Lower leg skin (tissue), 3 donors: ENCODE measurements around the gene MYL6.

Source experiments
- POLR2A ChIP-seq, 2 donors: fragments of 450-650 bp; IDR thresholded peaks; one replicate each; pipeline ENCODE4 v1.6.1; 2016 to 2017; ENCODE audit warnings: antibody characterized with exemption in 2 of 2, mild to moderate bottlenecking in 1 of 2, moderate library complexity in 1 of 2
- TF ChIP-seq, protein P1 (sequence below), 3 donors: fragments of 450-650 bp; IDR thresholded peaks; one replicate each; pipeline ENCODE4 v1.5.1; 2016; ENCODE audit warnings: antibody characterized with exemption in 3 of 3, mild to moderate bottlenecking in 3 of 3, moderate library complexity in 2 of 3

DNA sequence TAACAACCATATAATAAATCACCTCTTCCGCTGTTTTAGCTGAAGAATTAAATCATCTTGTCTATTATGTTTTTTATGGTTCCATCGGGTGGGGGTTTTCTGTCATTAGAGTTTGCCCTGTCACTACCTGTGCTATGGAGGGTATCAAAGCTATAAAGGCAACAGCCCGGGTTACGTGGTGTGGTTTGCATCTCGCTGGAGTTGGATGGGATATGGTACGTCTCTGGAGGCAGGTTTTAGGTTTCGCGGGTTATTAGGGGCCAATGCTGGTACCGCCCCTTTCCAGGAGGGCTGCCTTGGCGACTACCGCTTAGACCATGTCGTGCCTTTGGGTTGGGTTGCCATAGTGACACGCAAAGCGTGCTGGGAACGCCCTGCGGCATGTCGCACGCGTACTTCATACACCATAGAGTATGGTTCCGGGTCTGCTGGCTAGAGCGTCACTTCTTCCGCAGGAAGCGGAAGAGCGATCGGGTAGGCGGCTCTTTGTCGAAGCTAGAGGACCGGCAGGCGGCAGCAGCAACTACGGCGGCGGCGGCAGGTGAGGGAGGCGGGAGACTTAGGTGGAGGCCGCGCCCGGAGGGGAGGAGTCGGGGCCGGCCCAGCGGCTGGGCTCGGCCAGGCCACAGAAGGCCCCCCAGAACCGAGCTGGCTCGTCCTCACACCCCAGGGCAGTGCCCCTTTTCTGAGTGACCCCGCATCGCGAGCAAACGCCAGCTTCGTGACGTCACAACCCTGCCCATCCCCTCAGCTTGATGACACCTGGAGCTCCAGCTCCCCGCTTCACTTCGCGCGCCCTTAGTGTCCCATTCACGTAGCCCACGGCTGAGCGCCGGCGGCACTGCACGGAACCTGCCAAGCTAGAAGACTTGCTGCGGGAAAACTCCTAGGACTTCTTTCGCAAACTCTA, 40.1 kb upstream of the MYL6 start, which contains the start of gene ZC3H10:
- TF ChIP-seq, protein P1, sequence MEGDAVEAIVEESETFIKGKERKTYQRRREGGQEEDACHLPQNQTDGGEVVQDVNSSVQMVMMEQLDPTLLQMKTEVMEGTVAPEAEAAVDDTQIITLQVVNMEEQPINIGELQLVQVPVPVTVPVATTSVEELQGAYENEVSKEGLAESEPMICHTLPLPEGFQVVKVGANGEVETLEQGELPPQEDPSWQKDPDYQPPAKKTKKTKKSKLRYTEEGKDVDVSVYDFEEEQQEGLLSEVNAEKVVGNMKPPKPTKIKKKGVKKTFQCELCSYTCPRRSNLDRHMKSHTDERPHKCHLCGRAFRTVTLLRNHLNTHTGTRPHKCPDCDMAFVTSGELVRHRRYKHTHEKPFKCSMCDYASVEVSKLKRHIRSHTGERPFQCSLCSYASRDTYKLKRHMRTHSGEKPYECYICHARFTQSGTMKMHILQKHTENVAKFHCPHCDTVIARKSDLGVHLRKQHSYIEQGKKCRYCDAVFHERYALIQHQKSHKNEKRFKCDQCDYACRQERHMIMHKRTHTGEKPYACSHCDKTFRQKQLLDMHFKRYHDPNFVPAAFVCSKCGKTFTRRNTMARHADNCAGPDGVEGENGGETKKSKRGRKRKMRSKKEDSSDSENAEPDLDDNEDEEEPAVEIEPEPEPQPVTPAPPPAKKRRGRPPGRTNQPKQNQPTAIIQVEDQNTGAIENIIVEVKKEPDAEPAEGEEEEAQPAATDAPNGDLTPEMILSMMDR (IDR thresholded peaks at IDR 0.05), result peak in 1 of 3 donors; percentile 9
- TF ChIP-seq POLR2A (IDR thresholded peaks at IDR 0.05), result peak in 1 of 2 donors; percentile 64
